Measurements from ENCODE around the gene CTDSP2. TPM values are rescaled to one million over a fixed set of nuclear protein-coding genes. Genes with fewer than 3 reads are reported as not detected.

CTDSP2 gene
- total and polyA plus RNA-seq, 10 of the 15 experiments (the other 5 are each of a cell fraction or from before 2014, with no cell fraction given) = 17.3 to 98.2 (median 54.1) TPM

DNA sequence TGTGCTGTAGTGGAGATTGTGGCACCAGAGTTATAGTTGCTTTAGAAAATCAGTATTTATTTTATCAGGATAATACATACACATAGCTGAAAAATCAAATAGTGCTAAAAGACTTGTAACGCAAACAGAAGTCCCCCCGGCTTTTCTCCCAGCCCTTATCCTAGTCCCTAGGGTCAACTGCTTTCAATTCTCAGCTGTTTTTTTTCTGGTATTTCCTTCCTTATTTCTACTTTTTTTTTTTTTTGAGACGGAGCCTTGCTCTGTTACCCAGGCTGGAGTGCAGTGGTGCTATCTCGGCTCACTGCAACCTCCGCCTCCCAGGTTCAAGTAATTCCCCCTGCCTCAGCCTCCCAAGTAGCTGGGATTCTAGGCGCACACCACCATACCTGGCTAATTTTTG lies 8.4 kb upstream of the CTDSP2 start:
- POLR2A ChIA-PET = no interaction called here
- peaks cover 12% of the 10 kb centered on the region for H3K4me1 ChIP-seq (ENCODE audit: control insufficient read depth, insufficient read depth, low read length)
- FAIRE-seq = no peak
- TF ChIP-seq ESRRA (IDR thresholded peaks at IDR 0.05; ENCODE audit: low read length) = no peak
- TF ChIP-seq HDAC6 (IDR thresholded peaks at IDR 0.05; ENCODE audit: unreplicated experiment) = no peak
- TF ChIP-seq POU2F2 (IDR thresholded peaks at IDR 0.05; ENCODE audit: borderline replicate concordance, low read depth, low read length) = no peak
- no peak for TF ChIP-seq CUX1 (IDR thresholded peaks at IDR 0.05; ENCODE audit: insufficient replicate concordance, low read depth, low read length)
- no peak for TF ChIP-seq ZNF217 (IDR thresholded peaks at IDR 0.05)
- no peak for TF ChIP-seq MYC (IDR thresholded peaks at IDR 0.05; ENCODE audit: insufficient read depth, insufficient read length, insufficient replicate concordance, low read length, severe bottlenecking)
- TF ChIP-seq NR2C2 (IDR thresholded peaks at IDR 0.05; ENCODE audit: borderline replicate concordance, control insufficient read depth, insufficient read length, low read depth) = no peak
- TF ChIP-seq FOXM1 (IDR thresholded peaks at IDR 0.05; ENCODE audit: low read depth, low read length) = no peak
- no peak for TF ChIP-seq ZNF207 (IDR thresholded peaks at IDR 0.05; ENCODE audit: borderline replicate concordance)
- no peak for TF ChIP-seq PAX5 (IDR thresholded peaks at IDR 0.05; ENCODE audit: borderline replicate concordance, low read depth, low read length)
- no peak for TF ChIP-seq EGR1 (IDR thresholded peaks at IDR 0.05; ENCODE audit: borderline replicate concordance in 1 of 2, low read depth in 2 of 2, low read length in 2 of 2)
- no peak for TF ChIP-seq TCF3 (IDR thresholded peaks at IDR 0.05; ENCODE audit: borderline replicate concordance, insufficient read depth, low read depth, low read length)
- no peak for TF ChIP-seq RFX5 (IDR thresholded peaks at IDR 0.05; ENCODE audit: low read depth, low read length)
- TF ChIP-seq TAF1 (IDR thresholded peaks at IDR 0.05; ENCODE audit: borderline replicate concordance, low read depth, low read length) = no peak
- TF ChIP-seq EP300 (IDR thresholded peaks at IDR 0.05; ENCODE audit: borderline replicate concordance in 1 of 2, control insufficient read depth in 1 of 2, low read depth in 2 of 2, low read length in 2 of 2) = no peak
- TF ChIP-seq GATAD2B (conservative IDR thresholded peaks at IDR 0.05; ENCODE audit: low read depth) = no peak
- TF ChIP-seq CREB1 (IDR thresholded peaks at IDR 0.05; ENCODE audit: low read depth) = no peak
- TF ChIP-seq CBX5 (IDR thresholded peaks at IDR 0.05; ENCODE audit: low read depth) = no peak

More for the DNA sequence above, 8.4 kb upstream of the CTDSP2 start:
- Histone ChIP-seq H3K4me3 (no peak overlapping the region), H3K36me3 (ENCODE audit: control insufficient read depth in 2 of 2, insufficient read depth in 2 of 2, low read length in 1 of 2) (no peaks in the 10 kb centered on the region), H3K27ac (ENCODE audit: control insufficient read depth, insufficient read depth) (no peak overlapping the region), H3K27me3 (replicated peaks in 1 of 2; ENCODE audit: control insufficient read depth in 2 of 2, insufficient read depth in 2 of 2, low read length in 1 of 2) (peaks cover 5 to 8% of the 10 kb centered on the region in 2 experiments; a peak in 3 of 4 replicates), H3K4me2 (ENCODE audit: control insufficient read depth, insufficient read depth) (no peak overlapping the region), H4K20me1 (ENCODE audit: control insufficient read depth, insufficient read depth) (no peaks in the 10 kb centered on the region), H3K79me2 (ENCODE audit: control insufficient read depth, insufficient read depth, low read length) (no peaks in the 10 kb centered on the region), H2AFZ (ENCODE audit: control insufficient read depth, low read depth, low read length) (no peak overlapping the region), H3K9me3 (replicated peaks; ENCODE audit: control insufficient read depth, insufficient read depth, low read length) (no peaks in the 10 kb centered on the region; the same call in 2 of the 3 replicates), H3K9ac (ENCODE audit: control insufficient read depth, insufficient read depth, low read length) (no peak overlapping the region)
- ChIA-PET CTCF (interaction anchor here (1.0 to 1.4 kb wide), 2 partner anchors 10 to 50 kb away, joined by 3 read pairs; no protein-coding TSS in a partner anchor), SMC1A (ENCODE audit: uncharacterized antibody, unreplicated experiment) (interaction anchor here (1.2 kb wide), 1 partner anchor 44 kb away, joined by 5 read pairs; no protein-coding TSS in a partner anchor), RAD21 (ENCODE audit: unreplicated experiment) (no interaction called here)
- DNase-seq (ENCODE audit: low read depth, low spot score) = no peak
- intact Hi-C loops (cut with micrococcal nuclease; ENCODE audit: unreplicated experiment) = no loop called here
- BruUV-seq (replicated peaks) = no TSS peak
- ATAC-seq = no peak
- 56% methylated on average over 3 of the region's 6 CpGs for whole genome bisulfite sequencing (ENCODE audit: insufficient coverage, insufficient replicate concordance, low lambda C conversion rate, missing lambda C conversion rate)
- in situ Hi-C loops (cut with MboI) = no loop called here
